Stimulated activated CD4-positive, alpha-beta T cell treated with anti-CD3 and anti-CD28 coated beads, Interleukin-15, amount 100 ng/mL, for 1 hour (primary cell): Measurements from ENCODE around the gene ACER1.
"Not testable (repeated sequence)": the region's sequence is repeated elsewhere in the genome, so short reads cannot be mapped to it uniquely, and the experiment has no call there.

ENCODE experiments used
- DNase-seq, 2 donors: peaks; one replicate each; pipeline ENCODE4 v3.0.0-alpha.2; 2020; ENCODE audit warnings: low read depth in 1 of 2, low spot score in 1 of 2

ACER1 gene

GRCh38 chr19:6358003-6358402 lies 24.6 kb upstream of the ACER1 start:
- no peak for DNase-seq

DNA sequence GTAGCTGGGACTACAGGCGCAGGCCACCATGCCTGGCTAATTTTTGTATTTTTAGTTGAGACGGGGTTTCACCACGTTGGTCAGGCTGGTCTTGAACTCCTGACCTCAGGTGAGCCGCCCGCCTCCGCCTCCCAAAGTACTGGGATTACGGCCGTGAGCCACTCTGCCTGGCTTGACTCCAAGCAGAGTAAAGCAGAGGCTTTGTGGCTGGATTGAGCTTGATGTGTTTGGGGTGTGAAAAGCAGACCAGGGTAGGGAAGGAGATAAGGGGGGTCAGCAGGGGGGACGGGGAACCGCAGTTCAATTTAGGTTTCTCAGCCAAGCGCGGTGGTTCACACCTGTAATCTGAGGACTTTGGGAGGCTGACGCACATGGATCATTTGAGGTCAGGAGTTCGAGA lies 23.8 kb upstream of the ACER1 start:
- no peak for DNase-seq

DNA sequence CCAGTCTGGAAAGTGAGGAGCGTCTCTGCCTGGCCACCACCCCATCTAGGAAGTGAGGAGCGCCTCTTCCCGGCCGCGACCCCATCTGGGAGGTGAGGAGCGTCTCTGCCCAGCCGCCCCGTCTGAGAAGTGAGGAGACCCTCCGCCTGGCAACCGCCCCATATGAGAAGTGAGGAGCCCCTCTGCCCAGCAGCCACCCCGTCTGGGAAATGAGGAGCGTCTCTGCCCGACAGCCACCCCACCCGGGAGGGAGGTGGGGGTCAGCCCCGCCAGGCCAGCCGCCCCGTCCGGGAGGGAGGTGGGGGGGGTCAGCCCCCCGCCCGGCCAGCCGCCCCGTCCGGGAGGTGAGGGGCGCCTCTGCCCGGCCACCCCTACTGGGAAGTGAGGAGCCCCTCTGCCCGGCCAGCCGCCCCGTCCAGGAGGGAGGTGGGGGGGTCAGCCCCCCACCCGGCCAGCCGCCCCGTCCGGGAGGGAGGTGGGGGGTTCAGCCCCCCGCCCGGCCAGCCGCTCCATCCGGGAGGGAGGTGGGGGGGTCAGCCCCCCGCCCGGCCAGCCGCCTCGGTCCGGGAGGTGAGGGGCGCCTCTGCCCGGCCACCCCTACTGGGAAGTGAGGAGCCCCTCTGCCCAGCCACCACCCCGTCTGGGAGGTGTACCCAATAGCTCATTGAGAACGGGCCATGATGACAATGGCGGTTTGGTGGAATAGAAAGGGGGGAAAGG lies 22.1 kb upstream of the ACER1 start:
- DNase-seq = not testable (repeated sequence)

GRCh38 chr19:6354098-6354674 lies 20.8 kb upstream of the ACER1 start:
- no peak for DNase-seq

DNA sequence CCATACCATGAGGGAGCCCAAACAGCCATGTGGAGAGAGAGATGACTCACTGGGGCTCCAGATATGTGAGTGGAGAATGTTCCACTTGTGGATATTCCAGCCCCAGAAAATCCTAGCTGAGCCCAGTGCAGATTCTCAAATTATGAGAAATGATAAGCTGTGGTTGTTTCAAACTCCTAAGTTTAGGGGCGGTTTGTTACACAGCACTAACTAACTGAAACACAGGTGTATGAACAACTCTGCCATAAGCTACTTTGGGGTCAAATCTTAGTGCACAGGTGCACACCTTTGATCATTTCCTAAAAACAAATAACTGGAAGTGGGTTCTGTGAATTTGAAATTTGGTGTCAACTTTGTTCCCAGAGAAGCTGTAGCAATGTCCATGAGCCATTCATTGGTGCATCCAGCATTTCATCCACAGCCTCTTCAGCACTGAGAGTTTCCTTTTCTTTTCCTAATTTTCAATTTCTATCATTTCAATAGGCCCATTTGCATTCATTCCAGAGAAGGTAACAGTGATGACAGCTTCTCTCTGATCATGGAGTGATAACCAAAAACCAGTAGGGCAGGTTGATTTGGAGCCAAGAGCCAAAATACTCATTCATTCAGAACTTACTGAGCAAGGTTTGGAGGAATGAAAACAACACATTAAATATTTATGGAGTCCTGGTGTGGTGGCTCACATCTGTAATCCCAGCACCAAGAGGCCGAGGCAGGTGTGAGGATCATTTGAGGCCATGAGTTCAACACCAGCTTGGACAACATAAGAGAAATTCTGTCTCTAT lies 19.2 kb upstream of the ACER1 start:
- DNase-seq = no peak

GRCh38 chr19:6350688-6351087 lies 17.3 kb upstream of the ACER1 start:
- no peak for DNase-seq

DNA sequence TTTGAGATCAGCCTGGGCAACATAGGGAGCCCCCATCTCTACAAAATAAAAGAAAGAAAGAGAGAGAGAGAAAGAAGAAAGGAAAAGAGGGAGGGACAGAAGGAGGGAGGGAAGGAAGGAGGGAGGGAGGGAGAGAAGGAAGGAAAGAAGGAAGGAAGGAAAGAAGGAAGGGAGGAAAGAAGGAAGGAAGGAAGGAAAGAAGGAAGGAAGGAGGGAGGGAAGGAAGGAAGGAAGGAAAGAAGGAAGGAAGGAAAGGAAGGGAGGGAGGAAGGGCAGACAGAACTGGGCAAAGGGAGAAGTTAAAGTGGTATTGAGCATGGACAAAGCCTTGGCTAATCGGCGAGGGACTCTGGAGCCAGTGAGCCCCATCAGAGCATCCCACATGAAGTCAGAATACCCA lies 15.9 kb upstream of the ACER1 start:
- DNase-seq = not testable (repeated sequence)

DNA sequence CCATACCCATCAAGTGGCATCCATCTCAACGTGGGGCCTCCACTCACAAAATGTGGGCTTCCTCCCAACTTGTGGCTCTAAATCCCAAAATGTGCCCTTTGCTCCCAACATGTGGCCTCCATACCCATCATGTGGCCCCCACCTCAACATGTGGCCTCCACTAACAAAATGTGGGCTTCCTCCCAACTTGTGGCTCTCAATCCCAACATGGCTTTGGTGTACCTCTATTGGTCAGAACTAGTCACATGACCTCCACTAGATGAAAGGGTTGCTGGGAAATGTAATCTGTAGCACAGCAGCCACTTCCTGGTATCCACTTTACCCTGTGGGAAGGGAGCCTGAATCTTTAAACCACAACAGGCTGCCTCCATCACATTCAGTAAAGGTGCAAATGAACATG lies 10.1 kb upstream of the ACER1 start:
- DNase-seq = no peak

- no peak for DNase-seq
Measured at GRCh38 chr19:6340493-6341201, 7.2 kb upstream of the ACER1 start.

GRCh38 chr19:6334490-6335285 lies 1.3 kb upstream of the ACER1 start:
- no peak for DNase-seq

- DNase-seq = no peak
Measured at GRCh38 chr19:6326815-6327214, 6.6 kb downstream of the ACER1 start.

- DNase-seq = no peak
Measured at GRCh38 chr19:6325614-6326013, 7.8 kb downstream of the ACER1 start.

- DNase-seq = no peak
Measured at GRCh38 chr19:6324757-6325156, 8.7 kb downstream of the ACER1 start.

DNA sequence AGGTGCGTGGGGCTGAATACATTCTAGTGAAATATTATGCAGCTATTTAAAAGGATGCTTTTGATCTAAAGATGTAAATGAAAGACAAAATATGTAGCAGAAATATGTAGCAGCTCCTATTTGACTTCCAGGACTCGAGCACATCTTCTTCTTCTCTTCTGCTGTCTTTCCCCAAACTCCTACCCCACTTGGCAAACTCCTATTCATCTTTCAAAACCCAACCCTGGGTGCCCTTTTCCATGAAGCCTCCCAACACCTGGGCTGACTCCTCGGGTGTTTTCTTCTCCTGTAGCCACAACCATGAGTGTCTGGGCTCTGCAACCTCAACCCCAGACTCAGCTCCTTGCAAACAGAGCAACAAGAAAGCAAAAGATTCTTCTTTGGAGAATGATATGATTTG lies 11.1 kb downstream of the ACER1 start:
- DNase-seq = no peak

DNA sequence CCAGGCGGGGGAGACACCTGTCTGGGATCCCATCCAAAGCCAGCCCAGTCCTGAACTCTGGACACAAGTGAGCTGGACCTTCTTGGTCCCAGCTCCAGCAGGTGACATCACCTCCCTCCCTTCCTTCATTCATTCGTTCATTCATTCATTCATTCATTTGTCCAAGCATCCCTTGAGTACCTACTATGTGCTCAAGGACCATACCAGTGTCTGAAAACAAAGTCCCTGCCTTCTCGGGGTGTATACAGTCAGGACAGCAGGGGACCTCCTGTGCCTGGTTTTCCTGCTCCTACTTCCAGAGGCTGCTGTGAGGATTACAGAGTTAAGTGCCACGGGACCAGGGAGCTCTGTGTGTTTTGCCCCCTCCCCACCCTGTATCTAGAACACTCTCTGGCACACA lies 14.0 kb downstream of the ACER1 start:
- no peak for DNase-seq

GRCh38 chr19:6318772-6319171 lies 14.6 kb downstream of the ACER1 start:
- DNase-seq = no peak

DNA sequence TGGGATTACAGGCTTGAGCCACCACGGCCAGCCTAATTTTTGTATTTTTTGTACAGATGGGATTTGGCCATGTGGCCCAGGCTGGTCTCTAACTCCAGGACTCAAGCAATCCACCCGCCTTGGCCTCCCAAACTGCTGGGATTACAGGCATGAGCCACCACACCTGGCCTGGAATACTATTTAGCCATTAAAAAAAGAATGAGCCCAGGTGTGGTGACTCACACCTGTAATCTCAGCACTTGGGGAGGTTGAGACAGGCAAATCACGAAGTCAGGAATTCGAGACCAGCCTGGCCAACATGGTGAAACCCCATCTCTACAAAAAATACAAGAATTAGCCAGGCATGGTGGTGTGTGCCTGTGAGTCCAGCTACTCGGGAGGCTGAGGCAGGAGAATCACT lies 17.8 kb downstream of the ACER1 start:
- DNase-seq = not testable (repeated sequence)

DNA sequence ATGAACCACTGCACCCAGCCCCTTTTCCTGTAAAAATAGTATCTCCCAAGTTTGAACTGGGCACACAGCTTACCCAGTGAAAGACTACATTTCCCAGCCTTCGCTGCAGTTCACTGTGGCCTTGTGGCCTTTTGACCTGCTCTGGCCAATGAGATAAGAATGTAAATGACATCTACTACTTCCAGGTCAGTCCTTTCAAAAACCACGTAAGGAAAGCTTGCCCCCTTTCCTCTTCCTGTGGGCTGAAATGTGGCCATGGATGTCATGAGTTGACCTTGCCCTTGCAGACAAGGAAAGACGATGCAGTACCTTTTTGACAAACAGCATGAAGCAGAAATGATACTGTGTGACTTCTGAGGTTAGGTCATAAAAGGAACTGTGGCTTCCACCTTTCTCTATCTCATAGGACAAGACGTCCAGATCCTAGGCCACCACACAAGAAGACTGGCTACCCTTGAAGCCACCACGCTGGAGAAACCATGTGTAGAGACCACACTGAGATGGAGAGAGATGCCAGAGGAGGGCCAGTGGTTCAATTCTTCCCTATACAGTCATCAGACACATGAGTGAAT lies 19.9 kb downstream of the ACER1 start:
- DNase-seq = no peak

DNA sequence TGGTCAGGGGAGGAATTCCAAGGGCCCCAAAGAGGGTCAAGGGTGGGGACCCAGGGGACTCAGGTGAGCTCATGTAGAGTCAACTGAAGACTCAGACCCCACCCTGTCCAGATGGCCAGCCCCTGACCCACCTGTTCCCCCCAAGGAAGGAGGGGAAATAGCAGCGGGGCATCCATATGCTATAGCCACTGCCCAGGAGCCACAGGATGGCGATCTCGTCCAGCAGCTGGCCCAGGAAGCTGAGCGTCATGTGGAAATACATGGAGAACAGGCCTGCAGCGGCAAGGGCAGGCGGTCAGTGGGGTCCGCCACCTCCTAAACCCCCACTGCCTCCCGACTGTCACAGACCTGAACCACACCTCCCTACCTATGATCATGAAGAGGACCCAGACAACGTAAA lies 21.4 kb downstream of the ACER1 start:
- no peak for DNase-seq

- no peak for DNase-seq
Measured at GRCh38 chr19:6298413-6298812, 35.0 kb downstream of the ACER1 start.

GRCh38 chr19:6297202-6297601 lies 36.2 kb downstream of the ACER1 start:
- no peak for DNase-seq
